GM12872 (cell line): ENCODE measurements around the gene NGF.

Experiments
- CTCF ChIP-seq: IDR thresholded peaks from 3 replicates; pipeline ENCODE4 v1.5.1; 2011; ENCODE audit warnings: low read depth, mild to moderate bottlenecking, low read length, moderate library complexity; ENCODE audit not compliant: insufficient read depth

The NGF gene

DNA sequence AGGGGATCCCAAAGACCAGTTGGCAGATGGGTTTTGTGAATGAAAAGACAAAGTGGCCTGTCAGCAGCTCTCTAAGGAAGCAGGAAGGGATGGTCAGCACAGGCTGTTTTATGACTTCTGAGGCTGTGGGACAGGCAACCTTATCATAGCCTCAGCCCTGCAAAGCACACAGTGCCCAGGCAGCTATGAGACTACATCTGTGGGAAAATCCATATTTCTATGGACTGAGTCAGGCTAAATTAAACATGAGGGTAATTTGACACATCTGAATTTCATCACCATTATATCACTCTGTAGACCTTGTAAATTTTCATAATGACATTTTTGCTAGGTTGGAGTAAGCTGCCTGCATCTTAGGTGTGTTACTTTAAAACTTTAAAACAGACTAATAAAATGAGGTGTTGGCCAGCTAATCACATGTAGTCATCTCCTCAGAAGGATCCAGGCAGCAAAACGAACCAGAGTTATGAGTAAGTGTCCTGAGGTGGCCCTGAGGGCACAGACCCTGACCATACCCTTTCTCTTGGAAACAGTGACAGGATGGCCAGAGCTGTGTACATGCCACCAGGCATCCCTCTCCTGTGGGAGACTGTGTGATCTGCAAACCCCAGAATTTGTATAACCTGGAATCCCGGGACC, 14.6 kb downstream of the NGF start:
- TF ChIP-seq CTCF: no peak

DNA sequence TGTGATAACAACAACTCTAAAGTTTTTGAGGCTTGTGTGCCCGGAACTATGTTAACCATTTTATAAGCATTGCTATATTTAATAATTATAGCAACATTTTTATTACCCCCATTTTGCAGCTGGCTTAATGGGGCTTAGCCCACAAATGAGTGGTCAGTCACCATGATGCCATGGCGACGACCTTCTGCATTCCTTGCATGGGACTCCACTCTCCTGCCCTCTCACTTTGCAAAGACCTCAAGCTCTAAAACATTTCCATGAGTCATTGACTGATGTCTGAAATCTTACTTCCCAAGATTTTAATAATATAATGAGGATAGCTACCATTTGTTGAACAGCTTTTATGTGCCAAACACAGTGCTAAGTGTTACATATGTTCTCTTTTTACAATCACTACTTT, 15.4 kb downstream of the NGF start:
- no peak for TF ChIP-seq CTCF

- TF ChIP-seq CTCF: no peak
Measured at GRCh38 chr1:115320377-115320776, 17.7 kb downstream of the NGF start.

GRCh38 chr1:115319706-115320105, 18.3 kb downstream of the NGF start:
- no peak for TF ChIP-seq CTCF

GRCh38 chr1:115317101-115318012, 20.7 kb downstream of the NGF start:
- no peak for TF ChIP-seq CTCF

DNA sequence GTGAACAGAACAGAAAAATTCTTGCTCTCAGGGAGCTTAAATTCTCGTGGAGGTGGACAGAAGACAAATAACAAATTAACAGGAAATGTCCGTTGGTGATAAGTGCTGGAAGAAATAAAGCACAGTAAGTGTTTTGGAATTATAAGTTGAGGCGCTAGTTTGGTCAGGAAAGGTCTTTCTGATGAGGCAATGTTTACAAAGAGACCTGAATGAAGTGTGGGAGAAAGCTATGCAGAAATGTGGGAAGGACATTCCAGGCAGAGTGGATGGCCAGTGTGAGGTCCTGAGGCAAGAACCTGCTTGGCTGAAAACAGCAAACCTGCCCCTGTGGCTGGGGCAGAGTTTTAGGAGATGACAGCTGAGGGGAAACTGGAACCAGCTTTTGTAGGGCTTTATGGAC, 23.3 kb downstream of the NGF start:
- TF ChIP-seq CTCF: no peak

- no peak for TF ChIP-seq CTCF
Measured at GRCh38 chr1:115314092-115314491, 24.0 kb downstream of the NGF start.
